Endothelial cell of umbilical vein (primary cell): ENCODE results near the gene CADPS. TPM values are rescaled to one million over a fixed set of nuclear protein-coding genes. Genes with fewer than 3 reads are reported as not detected.

Experiments
- BruUV-seq: library from RNA; stranded (reverse); fragments of 400-500 nt; replicated peaks from 2 replicates; lab custom pipeline; 2021; lab: Mats Ljungman, UMichigan
- CTCF ChIA-PET: fragments of 300-600, 350-600 bp; sonication (Branson Sonifier 250); formaldehyde crosslinking; loops from one replicate; lab custom pipeline; 2021; ENCODE audit warnings: antibody characterized with exemption, inconsistent platforms; lab: Charles Lee
- POLR2A ChIA-PET: fragments of 300-600, 350-600 bp; sonication (Branson Sonifier 250); formaldehyde crosslinking; loops from one replicate; lab custom pipeline; 2021; ENCODE audit warnings: antibody characterized with exemption, inconsistent platforms; lab: Charles Lee
- DNase-seq: peaks from one replicate; pipeline ENCODE4 v3.0.0-alpha.2; 2011; ENCODE audit warnings: low read depth, low spot score
- FAIRE-seq: peaks from 2 replicates; lab custom pipeline; 2011; peaks lifted over from hg19 to GRCh38; lab: Jason Lieb, UNC
- H2AFZ ChIP-seq: 2 replicates; pipeline ENCODE4 v1.6.0; 2012; ENCODE audit warnings: low read depth, low read length, control low read depth, inconsistent platforms
- H3K27ac ChIP-seq: 2 replicates; pipeline ENCODE4 v1.5.1; 2011; ENCODE audit warnings: low read depth, mild to moderate bottlenecking, control low read depth, low read length, moderate library complexity; ENCODE audit not compliant: insufficient read depth
- H3K27me3 ChIP-seq, 2 experiments: 2 replicates each; pipeline versions ENCODE4 v1.6.0 to v1.6.1; 2011; ENCODE audit warnings: low read length in 2 of 2, mixed read lengths in 1 of 2; ENCODE audit not compliant: control insufficient read depth in 2 of 2, insufficient read depth in 2 of 2
- H3K36me3 ChIP-seq, 2 experiments: 2 replicates in 1 of 2; 3 replicates in 1 of 2; pipeline ENCODE4 v1.5.1; 2011; ENCODE audit warnings: low read length in 2 of 2, mild to moderate bottlenecking in 1 of 2, moderate library complexity in 1 of 2; ENCODE audit not compliant: control insufficient read depth in 2 of 2, insufficient read depth in 2 of 2; ENCODE audit errors: extremely low read depth in 1 of 2
- H3K4me1 ChIP-seq: 3 replicates; pipeline ENCODE4 v1.5.1; 2011; ENCODE audit warnings: mild to moderate bottlenecking, low read length; ENCODE audit not compliant: control insufficient read depth, insufficient read depth; ENCODE audit errors: extremely low read depth
- H3K4me2 ChIP-seq: 2 replicates; pipeline ENCODE4 v1.6.1; 2011; ENCODE audit warnings: low read length, control low read depth, mixed read lengths; ENCODE audit not compliant: insufficient read depth
- H3K4me3 ChIP-seq, 3 experiments: fragments of 200-600 bp in 1 of 3; sonication (generic), shearing (Covaris generic) in 1 of 3; replicated peaks in 1 of 3; 2 replicates each; pipeline ENCODE4 v1.5.1; 2011 to 2016; ENCODE audit warnings: control low read depth in 3 of 3, low read length in 3 of 3, mild to moderate bottlenecking in 2 of 3, inconsistent platforms in 1 of 3, low read depth in 1 of 3, moderate library complexity in 1 of 3; ENCODE audit not compliant: insufficient read depth in 1 of 3
- H3K79me2 ChIP-seq: 2 replicates; pipeline ENCODE4 v1.6.0; 2012; ENCODE audit warnings: low read length, inconsistent platforms; ENCODE audit not compliant: control insufficient read depth, insufficient read depth
- H3K9ac ChIP-seq: replicated peaks from 2 replicates; pipeline ENCODE3; 2011; ENCODE audit warnings: low read length, control low read depth; ENCODE audit not compliant: insufficient read depth; ENCODE audit errors: extremely low read depth
- H3K9me1 ChIP-seq: replicated peaks from 3 replicates; pipeline ENCODE4 v1.6.0; 2011; ENCODE audit warnings: mild to moderate bottlenecking, low read length; ENCODE audit not compliant: control insufficient read depth, insufficient read depth; ENCODE audit errors: extremely low read depth
- H3K9me3 ChIP-seq: replicated peaks from 2 replicates; pipeline ENCODE4 v1.5.1; 2012; ENCODE audit warnings: low read length, inconsistent platforms; ENCODE audit not compliant: control insufficient read depth, insufficient read depth
- H4K20me1 ChIP-seq: replicated peaks from 2 replicates; pipeline ENCODE3; 2011; ENCODE audit warnings: mild to moderate bottlenecking, low read length; ENCODE audit not compliant: control insufficient read depth, insufficient read depth; ENCODE audit errors: extremely low read depth
- EZH2 ChIP-seq: IDR thresholded peaks from 2 replicates; pipeline ENCODE4 v1.6.1; 2012; ENCODE audit warnings: borderline replicate concordance, low read depth, mild to moderate bottlenecking, moderate library complexity, low read length, inconsistent platforms; ENCODE audit not compliant: severe bottlenecking
- FOS ChIP-seq: IDR thresholded peaks from 2 replicates; pipeline ENCODE4 v1.6.1; 2011; ENCODE audit warnings: mild to moderate bottlenecking, low read length, moderate library complexity, borderline replicate concordance; ENCODE audit not compliant: insufficient read depth
- GATA2 ChIP-seq: IDR thresholded peaks from 2 replicates; pipeline ENCODE4 v1.7.0; 2011; ENCODE audit warnings: low read depth, mild to moderate bottlenecking, moderate library complexity, mixed read lengths, low read length; ENCODE audit not compliant: insufficient read length, insufficient read depth
- JUN ChIP-seq: IDR thresholded peaks from 2 replicates; pipeline ENCODE4 v1.6.1; 2011; ENCODE audit warnings: borderline replicate concordance, low read depth; ENCODE audit not compliant: insufficient read length, insufficient read depth
- MYC ChIP-seq: IDR thresholded peaks from one replicate; pipeline ENCODE4 v1.6.1; 2011; ENCODE audit warnings: mild to moderate bottlenecking, low read depth, low read length
- POLR2A ChIP-seq: IDR thresholded peaks from 2 replicates; pipeline ENCODE4 v1.6.1; 2012; ENCODE audit warnings: low read depth, mild to moderate bottlenecking, control low read depth, low read length
- POLR2AphosphoS5 ChIP-seq: IDR thresholded peaks from 2 replicates; pipeline ENCODE4 v1.6.1; 2012; ENCODE audit warnings: low read depth, mild to moderate bottlenecking, control low read depth, low read length, moderate library complexity; ENCODE audit not compliant: insufficient read depth
- dilution Hi-C: fragments of 300-500 bp; cut with MboI; formaldehyde crosslinking; loops from one replicate; pipeline ENCODE4 v1.15.0; 2019; ENCODE audit warnings: low sequenced_read_pairs; ENCODE audit not compliant: extremely low pct_ligation_motif_present
- intact Hi-C: fragments of 100-400 bp; cut with micrococcal nuclease; formaldehyde crosslinking; loops from one replicate; pipeline ENCODE4 v1.10.0; 2022
- polyA plus RNA-seq, 4 experiments: library from polyadenylated mRNA; depleted of rRNA in 3 of 4; stranded (reverse) in 3 of 4; unstranded in 1 of 4; fragments of >200 nt; gene quantifications; 2 replicates each; pipeline versions ENCODE4 v1.2.1 to v1.2.3, GENCODE V29; 2011 to 2012; ENCODE audit warnings: missing spikeins in 1 of 4
- total RNA-seq: library from RNA; stranded (reverse); gene quantifications from 2 replicates; pipeline ENCODE4 v1.2.3, GENCODE V29; 2021
- TF ChIP-seq, protein P1 (sequence below), 2 donors: IDR thresholded peaks; 1 replicate in 1 of 2; 2 replicates in 1 of 2; pipeline ENCODE4 v1.5.1; 2011; ENCODE audit warnings: low read length in 2 of 2, mild to moderate bottlenecking in 2 of 2, moderate library complexity in 2 of 2, control low read depth in 1 of 2, inconsistent platforms in 1 of 2, low read depth in 1 of 2; ENCODE audit not compliant: insufficient read depth in 1 of 2; ENCODE audit errors: extremely low read depth in 1 of 2
- TF ChIP-seq, protein P2 (sequence below): IDR thresholded peaks from 2 replicates; pipeline ENCODE4 v1.6.1; 2011; ENCODE audit not compliant: insufficient read depth, insufficient read length

Gene CADPS
- total and polyA plus RNA-seq, 2 donors (not counting 3 experiments of a cell fraction or from before 2014, with no cell fraction given): not detected

GRCh38 chr3:62885136-62885535, 9.9 kb upstream of the CADPS start:
- DNase-seq (no peak), FAIRE-seq (no peak)
- BruUV-seq: no TSS peak
- H3K4me1 ChIP-seq: no peaks in the 10 kb centered on the region
- H3K4me2 ChIP-seq: no peak overlapping the region
- H2AFZ ChIP-seq: no peak overlapping the region
- POLR2A ChIA-PET: no interaction called here
- H3K36me3 ChIP-seq: no peaks in the 10 kb centered on the region
- no peak overlapping the region for H3K4me3 ChIP-seq
- H3K79me2 ChIP-seq: no peaks in the 10 kb centered on the region
- no peaks in the 10 kb centered on the region for H4K20me1 ChIP-seq
- no peak overlapping the region for H3K27ac ChIP-seq
- TF ChIP-seq FOS: no peak
- no peak for TF ChIP-seq MYC
- TF ChIP-seq EZH2: no peak
- no peak for TF ChIP-seq GATA2
- no peak for TF ChIP-seq POLR2A
- TF ChIP-seq, protein P1, sequence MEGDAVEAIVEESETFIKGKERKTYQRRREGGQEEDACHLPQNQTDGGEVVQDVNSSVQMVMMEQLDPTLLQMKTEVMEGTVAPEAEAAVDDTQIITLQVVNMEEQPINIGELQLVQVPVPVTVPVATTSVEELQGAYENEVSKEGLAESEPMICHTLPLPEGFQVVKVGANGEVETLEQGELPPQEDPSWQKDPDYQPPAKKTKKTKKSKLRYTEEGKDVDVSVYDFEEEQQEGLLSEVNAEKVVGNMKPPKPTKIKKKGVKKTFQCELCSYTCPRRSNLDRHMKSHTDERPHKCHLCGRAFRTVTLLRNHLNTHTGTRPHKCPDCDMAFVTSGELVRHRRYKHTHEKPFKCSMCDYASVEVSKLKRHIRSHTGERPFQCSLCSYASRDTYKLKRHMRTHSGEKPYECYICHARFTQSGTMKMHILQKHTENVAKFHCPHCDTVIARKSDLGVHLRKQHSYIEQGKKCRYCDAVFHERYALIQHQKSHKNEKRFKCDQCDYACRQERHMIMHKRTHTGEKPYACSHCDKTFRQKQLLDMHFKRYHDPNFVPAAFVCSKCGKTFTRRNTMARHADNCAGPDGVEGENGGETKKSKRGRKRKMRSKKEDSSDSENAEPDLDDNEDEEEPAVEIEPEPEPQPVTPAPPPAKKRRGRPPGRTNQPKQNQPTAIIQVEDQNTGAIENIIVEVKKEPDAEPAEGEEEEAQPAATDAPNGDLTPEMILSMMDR (IDR thresholded peaks at IDR 0.05; ENCODE audit: extremely low read depth in 1 of 2, insufficient read depth in 1 of 2, low read depth in 1 of 2, low read length in 2 of 2): no peak
- no peak for TF ChIP-seq POLR2AphosphoS5
- TF ChIP-seq JUN: no peak
- TF ChIP-seq, protein P2, sequence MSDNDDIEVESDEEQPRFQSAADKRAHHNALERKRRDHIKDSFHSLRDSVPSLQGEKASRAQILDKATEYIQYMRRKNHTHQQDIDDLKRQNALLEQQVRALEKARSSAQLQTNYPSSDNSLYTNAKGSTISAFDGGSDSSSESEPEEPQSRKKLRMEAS: no peak
- dilution Hi-C loops (no loop called here), intact Hi-C loops (no loop called here)
- CTCF ChIA-PET: no interaction called here
- no peaks in the 10 kb centered on the region for H3K27me3 ChIP-seq
- H3K9me3 ChIP-seq: no peaks in the 10 kb centered on the region
- H3K9ac ChIP-seq: no peak overlapping the region
- H3K9me1 ChIP-seq: no peaks in the 10 kb centered on the region
